HG03520 (cell line): Measurements from ENCODE around the gene ZC2HC1B.

Experiments used
- ATAC-seq: cut with Tn5 transposase; IDR thresholded peaks from one replicate; pipeline ENCODE4 v1.9.1; 2021; ENCODE audit warnings: mild to moderate bottlenecking, moderate library complexity; ENCODE audit not compliant: unreplicated experiment

ZC2HC1B gene

GRCh38 chr6:143928853-143929252 is 64.6 kb downstream of the ZC2HC1B start:
- no peak for ATAC-seq

GRCh38 chr6:143929975-143930374 is 65.7 kb downstream of the ZC2HC1B start:
- ATAC-seq: no peak

GRCh38 chr6:143934331-143934730 is 70.1 kb downstream of the ZC2HC1B start:
- ATAC-seq: no peak

- no peak for ATAC-seq
Measured at GRCh38 chr6:143934867-143935266, 70.6 kb downstream of the ZC2HC1B start.

GRCh38 chr6:143936347-143936746 is 72.1 kb downstream of the ZC2HC1B start:
- no peak for ATAC-seq

- no peak for ATAC-seq
Measured at GRCh38 chr6:143936778-143937667, 72.7 kb downstream of the ZC2HC1B start.

GRCh38 chr6:143937668-143937970 is 73.3 kb downstream of the ZC2HC1B start:
- no peak for ATAC-seq

GRCh38 chr6:143939364-143939763 is 75.1 kb downstream of the ZC2HC1B start:
- no peak for ATAC-seq

GRCh38 chr6:143940011-143940597 is 75.8 kb downstream of the ZC2HC1B start:
- peak; percentile 99 for ATAC-seq

- ATAC-seq: peak; percentile 41
Measured at GRCh38 chr6:143941852-143942627, 77.8 kb downstream of the ZC2HC1B start.

GRCh38 chr6:143948208-143948607 is 83.9 kb downstream of the ZC2HC1B start:
- no peak for ATAC-seq

GRCh38 chr6:143949535-143949934 is 85.3 kb downstream of the ZC2HC1B start:
- no peak for ATAC-seq

GRCh38 chr6:143949962-143950361 is 85.7 kb downstream of the ZC2HC1B start:
- ATAC-seq: no peak

GRCh38 chr6:143950875-143951274 is 86.6 kb downstream of the ZC2HC1B start:
- ATAC-seq: no peak

- ATAC-seq: no peak
Measured at GRCh38 chr6:143952060-143952778, 87.9 kb downstream of the ZC2HC1B start.

- no peak for ATAC-seq
Measured at GRCh38 chr6:143952947-143953701, 88.8 kb downstream of the ZC2HC1B start.

GRCh38 chr6:143953922-143954321 is 89.6 kb downstream of the ZC2HC1B start:
- ATAC-seq: no peak

GRCh38 chr6:143955971-143956370 is 91.7 kb downstream of the ZC2HC1B start:
- ATAC-seq: no peak

GRCh38 chr6:143957679-143958274 is 93.5 kb downstream of the ZC2HC1B start:
- no peak for ATAC-seq

GRCh38 chr6:143958839-143959399 is 94.6 kb downstream of the ZC2HC1B start:
- no peak for ATAC-seq
